ENCODE results near the gene UNC13B. TPM values are rescaled to one million over a fixed set of nuclear protein-coding genes. Genes with fewer than 3 reads are reported as not detected.

The UNC13B gene
- total RNA-seq, 4 donors from 2014 or later, result 20.2 to 36.8 (median 29.0) TPM

DNA sequence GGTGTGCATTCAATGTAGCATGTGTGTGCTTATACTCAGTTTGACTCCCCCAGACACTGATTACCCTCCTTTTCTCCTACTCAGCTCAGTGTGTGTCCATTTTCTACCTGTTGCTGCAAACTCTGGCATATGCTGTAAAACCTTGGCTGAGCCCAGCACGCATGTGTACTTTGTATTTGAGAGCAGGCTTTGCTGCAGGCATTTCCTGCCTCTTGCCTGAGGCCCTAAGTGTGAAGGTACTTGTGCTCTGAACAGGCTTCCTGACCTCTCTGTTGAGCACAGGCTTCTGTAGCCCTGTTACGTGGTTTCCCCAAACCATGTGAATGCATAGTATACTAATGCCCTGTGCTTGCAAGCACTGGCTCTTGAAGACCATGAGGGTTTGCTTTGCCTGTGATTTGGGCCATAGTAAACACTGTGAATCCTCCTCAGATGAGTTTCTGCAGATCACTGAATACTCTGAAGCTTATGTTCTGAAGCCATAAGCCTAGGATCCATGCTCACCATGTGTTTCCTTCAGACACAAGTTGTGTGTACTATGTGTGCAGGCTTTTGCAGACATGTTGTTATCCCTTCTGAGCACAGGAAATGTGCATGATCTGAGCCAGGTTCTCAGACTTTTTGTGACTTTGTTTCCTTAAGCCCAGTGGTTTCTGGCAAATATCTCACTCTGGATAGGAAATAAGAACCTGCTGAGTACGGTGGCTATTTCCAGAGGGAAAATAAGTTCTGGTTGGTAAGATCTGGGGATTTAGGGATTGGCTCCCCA, 203.2 kb downstream of the UNC13B start:
- Histone ChIP-seq H3K36me3 (peaks cover 0 to 18% (median 0%) of the 10 kb centered on the region in 3 donors), H3K4me1 (peaks cover 0 to 9% (median 0%) of the 10 kb centered on the region in 3 donors), H3K9me3 (no peaks in the 10 kb centered on the region), H3K4me3 (no peak overlapping the region), H3K27me3 (no peaks in the 10 kb centered on the region), H3K27ac (no peak overlapping the region)
- no peak for TF ChIP-seq POLR2A (IDR thresholded peaks at IDR 0.05)
- TF ChIP-seq, protein P1, sequence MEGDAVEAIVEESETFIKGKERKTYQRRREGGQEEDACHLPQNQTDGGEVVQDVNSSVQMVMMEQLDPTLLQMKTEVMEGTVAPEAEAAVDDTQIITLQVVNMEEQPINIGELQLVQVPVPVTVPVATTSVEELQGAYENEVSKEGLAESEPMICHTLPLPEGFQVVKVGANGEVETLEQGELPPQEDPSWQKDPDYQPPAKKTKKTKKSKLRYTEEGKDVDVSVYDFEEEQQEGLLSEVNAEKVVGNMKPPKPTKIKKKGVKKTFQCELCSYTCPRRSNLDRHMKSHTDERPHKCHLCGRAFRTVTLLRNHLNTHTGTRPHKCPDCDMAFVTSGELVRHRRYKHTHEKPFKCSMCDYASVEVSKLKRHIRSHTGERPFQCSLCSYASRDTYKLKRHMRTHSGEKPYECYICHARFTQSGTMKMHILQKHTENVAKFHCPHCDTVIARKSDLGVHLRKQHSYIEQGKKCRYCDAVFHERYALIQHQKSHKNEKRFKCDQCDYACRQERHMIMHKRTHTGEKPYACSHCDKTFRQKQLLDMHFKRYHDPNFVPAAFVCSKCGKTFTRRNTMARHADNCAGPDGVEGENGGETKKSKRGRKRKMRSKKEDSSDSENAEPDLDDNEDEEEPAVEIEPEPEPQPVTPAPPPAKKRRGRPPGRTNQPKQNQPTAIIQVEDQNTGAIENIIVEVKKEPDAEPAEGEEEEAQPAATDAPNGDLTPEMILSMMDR (IDR thresholded peaks at IDR 0.05), result no peak
- 70 to 76% methylated on average over 3 of the region's 3 CpGs for WGBS, 2 donors
- DNase-seq, result no peak
- intact Hi-C loops (cut with DNase I), result no loop called here

DNA sequence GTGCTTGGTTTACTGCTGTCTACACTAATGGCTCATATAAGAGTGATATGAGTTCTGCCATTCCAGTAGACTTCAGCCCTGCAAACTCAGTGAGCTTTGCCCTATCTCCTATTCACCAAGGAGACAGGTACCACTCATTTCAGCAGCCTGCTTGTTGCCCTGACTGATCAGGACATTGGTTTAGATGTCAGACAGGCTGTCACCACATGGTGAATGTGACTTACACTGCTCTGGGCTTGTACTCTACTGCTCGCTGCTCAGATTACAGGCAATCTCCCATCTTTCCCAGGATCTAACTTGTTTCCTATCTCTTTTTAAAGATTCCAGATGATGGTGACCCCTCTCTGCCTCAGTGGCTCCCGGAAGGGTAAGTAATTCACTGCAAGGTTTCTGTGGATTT, 204.8 kb downstream of the UNC13B start:
- intact Hi-C loops (cut with DNase I), result no loop called here
- WGBS, 2 donors, result 100% methylated on average over 2 of the region's 2 CpGs

DNA sequence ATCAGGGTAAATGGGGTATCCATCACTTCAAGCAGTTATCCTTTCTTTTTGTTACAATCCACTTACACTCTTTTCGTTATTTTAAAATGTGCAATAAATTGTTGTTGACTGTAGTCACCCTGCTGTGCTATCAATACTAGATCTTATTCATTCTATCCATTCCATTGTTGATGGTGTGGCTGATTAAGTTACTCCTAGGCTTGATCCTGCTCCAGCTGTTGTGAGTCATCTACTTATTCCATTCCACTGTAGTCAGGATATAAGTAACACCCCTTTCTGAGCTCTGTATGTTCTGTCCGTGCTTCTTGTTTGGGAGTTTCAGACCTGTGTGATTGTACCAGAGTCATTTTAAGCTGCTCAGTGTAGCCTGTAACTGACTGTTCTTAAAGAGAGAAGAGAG, 205.6 kb downstream of the UNC13B start:
- Histone ChIP-seq H3K27ac (no peak overlapping the region), H3K4me3 (no peak overlapping the region), H3K4me1 (peaks cover 0 to 9% (median 0%) of the 10 kb centered on the region in 3 donors), H3K36me3 (peaks cover 0 to 40% (median 3%) of the 10 kb centered on the region in 3 donors), H3K27me3 (no peaks in the 10 kb centered on the region), H3K9me3 (no peaks in the 10 kb centered on the region)
- intact Hi-C loops (cut with DNase I), result no loop called here
- DNase-seq, result no peak
- 31 to 54% methylated on average over 2 of the region's 2 CpGs for WGBS, 2 donors
- TF ChIP-seq, protein P1 (IDR thresholded peaks at IDR 0.05), result no peak
- TF ChIP-seq POLR2A (IDR thresholded peaks at IDR 0.05), result no peak

More for the DNA sequence above, 204.8 kb downstream of the UNC13B start:
- H3K4me1 ChIP-seq, result peaks cover 0 to 9% (median 0%) of the 10 kb centered on the region in 3 donors
- no peaks in the 10 kb centered on the region for H3K27me3 ChIP-seq
- TF ChIP-seq, protein P1 (IDR thresholded peaks at IDR 0.05), result no peak
- TF ChIP-seq POLR2A (IDR thresholded peaks at IDR 0.05), result no peak
- H3K4me3 ChIP-seq, result no peak overlapping the region
- no peak for DNase-seq
- H3K9me3 ChIP-seq, result no peaks in the 10 kb centered on the region
- H3K36me3 ChIP-seq, result peaks cover 0 to 33% (median 0%) of the 10 kb centered on the region in 3 donors
- no peak overlapping the region for H3K27ac ChIP-seq

DNA sequence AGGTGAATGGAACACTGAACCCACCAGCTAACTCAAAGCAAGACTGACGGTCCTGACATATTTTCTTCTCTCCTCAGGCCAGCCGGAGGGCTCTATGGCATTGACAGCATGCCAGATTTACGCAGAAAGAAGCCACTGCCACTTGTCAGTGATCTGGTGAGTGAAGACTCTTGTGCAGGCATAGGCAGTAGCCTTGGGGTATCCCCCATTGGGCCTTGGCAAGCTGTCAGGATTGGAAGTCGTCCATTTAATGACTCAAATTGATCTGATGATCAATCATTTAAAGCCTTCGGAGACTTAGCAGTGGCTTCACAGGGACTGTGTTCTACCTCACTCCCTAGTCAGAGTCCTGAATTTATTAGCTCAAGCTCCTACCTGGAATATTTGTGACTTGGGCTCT, 208.4 kb downstream of the UNC13B start:
- TF ChIP-seq, protein P1 (IDR thresholded peaks at IDR 0.05), result no peak
- no peak for TF ChIP-seq POLR2A (IDR thresholded peaks at IDR 0.05)
- Histone ChIP-seq H3K4me3 (no peak overlapping the region), H3K27ac (no peak overlapping the region), H3K27me3 (no peaks in the 10 kb centered on the region), H3K36me3 (peaks cover 3 to 45% (median 5%) of the 10 kb centered on the region in 3 donors), H3K9me3 (no peaks in the 10 kb centered on the region), H3K4me1 (peaks cover 0 to 9% (median 0%) of the 10 kb centered on the region in 3 donors)
- intact Hi-C loops (cut with DNase I), result no loop called here
- WGBS, 2 donors, result 71 to 85% methylated on average over 4 of the region's 5 CpGs
- DNase-seq, result no peak

DNA sequence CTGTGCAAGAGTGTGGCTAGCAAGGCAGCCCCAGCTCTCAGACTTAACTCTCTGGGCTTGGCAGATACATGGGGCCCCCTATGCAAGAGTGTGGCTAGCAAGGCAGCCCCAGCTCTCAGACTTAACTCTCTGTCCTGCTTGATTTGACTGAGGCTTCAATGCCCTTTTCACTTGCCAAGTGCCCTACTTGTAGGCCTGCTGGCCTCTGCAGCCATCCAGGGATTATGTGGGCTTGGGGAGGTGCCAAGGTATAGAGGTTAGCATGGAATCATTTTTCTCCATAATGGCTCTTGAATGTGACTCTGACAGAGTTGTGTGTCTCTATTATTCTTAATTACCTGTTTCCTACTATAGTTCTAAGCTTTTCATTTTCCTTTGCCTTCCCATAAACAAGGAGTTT, 212.6 kb downstream of the UNC13B start:
- Histone ChIP-seq H3K27ac (no peak overlapping the region), H3K9me3 (no peaks in the 10 kb centered on the region), H3K27me3 (no peaks in the 10 kb centered on the region), H3K4me3 (no peak overlapping the region), H3K36me3 (peaks cover 3 to 68% (median 5%) of the 10 kb centered on the region in 3 donors), H3K4me1 (no peaks in the 10 kb centered on the region)
- no peak for DNase-seq
- TF ChIP-seq, protein P1 (IDR thresholded peaks at IDR 0.05), result no peak
- TF ChIP-seq POLR2A (IDR thresholded peaks at IDR 0.05), result no peak
- intact Hi-C loops (cut with DNase I), result no loop called here
